RWPE2 (cell line): ENCODE measurements around the gene TRIM31.
"Not testable (repeated sequence)": the region's sequence is repeated elsewhere in the genome, so short reads cannot be mapped to it uniquely, and the experiment has no call there.

Experiments
- ATAC-seq: fragments of 200-7000 bp; cut with Tn5 transposase; 3 replicates; pipeline ENCODE4 v1.9.1; 2021; ENCODE audit warnings: low read depth
- DNase-seq: peaks from one replicate; pipeline ENCODE4 v3.0.0-alpha.2; 2020; ENCODE audit warnings: low spot score
- H3K27ac ChIP-seq: fragments of 450-650 bp; 2 replicates; pipeline ENCODE4 v1.5.1; 2017; ENCODE audit warnings: mild to moderate bottlenecking; ENCODE audit not compliant: poor library complexity, severe bottlenecking
- H3K27me3 ChIP-seq: fragments of 250-450 bp; sonication (Bioruptor Pico); 2 replicates; pipeline ENCODE4 v1.5.1; 2021; ENCODE audit warnings: mild to moderate bottlenecking, moderate library complexity; ENCODE audit not compliant: insufficient read depth, poor library complexity, severe bottlenecking
- H3K36me3 ChIP-seq: fragments of 250-450 bp; sonication (Bioruptor Pico); 2 replicates; pipeline ENCODE4 v1.5.1; 2020; ENCODE audit warnings: low read depth, mild to moderate bottlenecking, moderate library complexity
- H3K4me1 ChIP-seq: fragments of 250-450 bp; sonication (Bioruptor Pico); 2 replicates; pipeline ENCODE4 v1.5.1; 2021; ENCODE audit warnings: mild to moderate bottlenecking, moderate library complexity; ENCODE audit not compliant: insufficient read depth, poor library complexity, severe bottlenecking
- H3K4me3 ChIP-seq: fragments of 250-450 bp; sonication (Bioruptor Pico); 2 replicates; pipeline ENCODE4 v1.5.1; 2021; ENCODE audit warnings: mild to moderate bottlenecking, moderate library complexity; ENCODE audit not compliant: severe bottlenecking
- H3K9me3 ChIP-seq: fragments of 250-450 bp; sonication (Bioruptor Pico); 2 replicates; pipeline ENCODE4 v1.5.1; 2021; ENCODE audit warnings: mild to moderate bottlenecking, moderate library complexity; ENCODE audit not compliant: severe bottlenecking
- CTCF ChIP-seq: fragments of 450-650 bp; IDR thresholded peaks from one replicate; pipeline ENCODE4 v1.5.1; 2017; ENCODE audit warnings: mild to moderate bottlenecking, moderate library complexity; ENCODE audit not compliant: poor library complexity, severe bottlenecking

Gene TRIM31

GRCh38 chr6:30122515-30122914 lies 9.6 kb upstream of the TRIM31 start:
- no peak for DNase-seq

DNA sequence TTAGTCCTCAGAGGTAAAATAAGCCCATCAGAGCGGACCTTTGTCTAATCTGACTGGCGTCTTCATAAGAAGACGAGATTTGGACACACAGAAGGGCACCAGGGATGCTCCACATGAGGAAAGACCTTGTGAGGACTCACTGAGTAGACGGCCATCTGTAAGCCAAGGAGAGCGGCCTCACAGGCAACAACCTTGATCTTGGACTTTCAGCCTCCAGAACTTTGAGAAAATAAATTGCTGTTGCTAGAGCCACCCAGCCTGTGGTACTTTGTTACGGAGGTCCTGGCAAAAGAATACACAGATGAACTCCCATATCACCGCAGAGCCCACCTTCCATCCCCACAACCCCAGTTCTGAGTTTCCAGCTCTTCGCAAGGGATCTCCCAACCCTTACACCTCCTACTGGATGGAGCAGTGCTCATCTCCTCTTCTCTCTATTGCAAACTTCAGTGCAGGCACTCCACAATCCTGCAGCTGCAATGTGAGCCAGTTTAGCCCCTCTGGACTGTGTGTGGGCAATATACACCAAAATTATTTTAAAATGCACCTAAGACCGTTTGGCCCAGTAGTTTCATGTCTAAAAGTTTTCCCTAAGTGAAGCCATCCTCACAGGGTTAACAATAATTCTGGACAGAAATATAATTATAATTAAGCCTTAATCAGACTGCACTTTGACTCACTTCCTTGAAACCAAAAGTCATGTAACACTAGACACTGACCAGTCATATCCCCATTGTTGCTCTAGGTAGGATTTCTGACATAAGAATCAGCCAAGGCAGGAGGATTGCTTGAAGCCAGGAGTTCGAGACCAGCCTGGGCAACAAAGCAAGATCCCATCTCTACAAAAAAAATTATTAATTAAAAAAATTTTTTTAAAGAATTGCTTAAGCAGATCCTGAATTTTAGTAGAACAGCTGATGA lies 8.8 kb upstream of the TRIM31 start:
- no peak for DNase-seq
- no peak for ATAC-seq
- peaks cover 5% of the 10 kb centered on the region for H3K4me1 ChIP-seq

More at GRCh38 chr6:30122515-30122914, 9.6 kb upstream of the TRIM31 start:
- Histone ChIP-seq H3K27ac (no peak overlapping the region), H3K36me3 (no peaks in the 10 kb centered on the region), H3K4me1 (peaks cover 5% of the 10 kb centered on the region), H3K4me3 (no peak overlapping the region), H3K9me3 (no peaks in the 10 kb centered on the region), H3K27me3 (no peaks in the 10 kb centered on the region)
- no peak for ATAC-seq
- no peak for TF ChIP-seq CTCF

GRCh38 chr6:30118691-30119090 lies 5.8 kb upstream of the TRIM31 start:
- H3K27me3 ChIP-seq, H3K36me3 ChIP-seq, ATAC-seq, DNase-seq, H3K4me1 ChIP-seq, H3K27ac ChIP-seq, H3K9me3 ChIP-seq, H3K4me3 ChIP-seq: not testable (repeated sequence)

More for the DNA sequence above, 8.8 kb upstream of the TRIM31 start:
- Histone ChIP-seq H3K27me3 (no peaks in the 10 kb centered on the region), H3K4me3 (no peak overlapping the region), H3K36me3 (no peaks in the 10 kb centered on the region), H3K9me3 (no peaks in the 10 kb centered on the region), H3K27ac (no peak overlapping the region)
- no peak for TF ChIP-seq CTCF

GRCh38 chr6:30116724-30117123 lies 3.8 kb upstream of the TRIM31 start:
- no peak for ATAC-seq
- no peak for TF ChIP-seq CTCF

GRCh38 chr6:30113841-30114240 lies 951 bp upstream of the TRIM31 start:
- Histone ChIP-seq H3K36me3 (no peaks in the 10 kb centered on the region), H3K27me3 (no peaks in the 10 kb centered on the region), H3K4me3 (no peak overlapping the region), H3K27ac (no peak overlapping the region), H3K9me3 (no peaks in the 10 kb centered on the region), H3K4me1 (peaks cover under 1% of the 10 kb centered on the region)
- no peak for ATAC-seq
- no peak for DNase-seq
- no peak for TF ChIP-seq CTCF

More at GRCh38 chr6:30116724-30117123, 3.8 kb upstream of the TRIM31 start:
- DNase-seq: no peak
- Histone ChIP-seq H3K4me1 (peaks cover 5% of the 10 kb centered on the region), H3K27me3 (no peaks in the 10 kb centered on the region), H3K27ac (no peak overlapping the region), H3K9me3 (no peaks in the 10 kb centered on the region), H3K4me3 (no peak overlapping the region), H3K36me3 (no peaks in the 10 kb centered on the region)
